ENCODE data around the gene MARF1. TPM values are rescaled to one million over a fixed set of nuclear protein-coding genes. Genes with fewer than 3 reads are reported as not detected.

The MARF1 gene
- total RNA-seq, 1 donor from 2014 or later: 58.8 TPM

GRCh38 chr16:15599303-15600070 is 43.5 kb downstream of the MARF1 start:
- Mint-ChIP-seq H3K27me3 (ENCODE audit: insufficient read depth) (no peaks in the 10 kb centered on the region), H3K27ac (peak overlapping the region; percentile 57), H3K9me3 (no peaks in the 10 kb centered on the region), H3K4me3 (no peak overlapping the region), H3K4me1 (ENCODE audit: low read depth) (peaks cover 53% of the 10 kb centered on the region), H3K36me3 (ENCODE audit: low read depth) (peaks cover 72% of the 10 kb centered on the region)
- no peak for DNase-seq (ENCODE audit: low spot score)
- intact Hi-C loops (cut with micrococcal nuclease): no loop called here

- H3K27me3 Mint-ChIP-seq (ENCODE audit: insufficient read depth): no peaks in the 10 kb centered on the region
- no peak overlapping the region for H3K4me3 Mint-ChIP-seq
- peaks cover 73% of the 10 kb centered on the region for H3K36me3 Mint-ChIP-seq (ENCODE audit: low read depth)
- H3K4me1 Mint-ChIP-seq (ENCODE audit: low read depth): peaks cover 61% of the 10 kb centered on the region
- DNase-seq (ENCODE audit: low spot score): no peak
- H3K9me3 Mint-ChIP-seq: no peaks in the 10 kb centered on the region
- peak overlapping the region; percentile 93 for H3K27ac Mint-ChIP-seq
- intact Hi-C loops (cut with micrococcal nuclease): no loop called here
Observed at GRCh38 chr16:15598648-15599190, 44.2 kb downstream of the MARF1 start.

GRCh38 chr16:15597822-15598647 is 44.9 kb downstream of the MARF1 start:
- Mint-ChIP-seq H3K36me3 (ENCODE audit: low read depth) (peaks cover 70% of the 10 kb centered on the region), H3K4me1 (ENCODE audit: low read depth) (peaks cover 68% of the 10 kb centered on the region), H3K27me3 (ENCODE audit: insufficient read depth) (no peaks in the 10 kb centered on the region), H3K4me3 (no peak overlapping the region), H3K27ac (no peak overlapping the region), H3K9me3 (no peaks in the 10 kb centered on the region)
- DNase-seq (ENCODE audit: low spot score): no peak
- intact Hi-C loops (cut with micrococcal nuclease): no loop called here

GRCh38 chr16:15597135-15597534 is 45.8 kb downstream of the MARF1 start:
- peak overlapping the region; percentile 13 for H3K27ac Mint-ChIP-seq
- peaks cover 72% of the 10 kb centered on the region for H3K4me1 Mint-ChIP-seq (ENCODE audit: low read depth)
- no peaks in the 10 kb centered on the region for H3K27me3 Mint-ChIP-seq (ENCODE audit: insufficient read depth)
- H3K36me3 Mint-ChIP-seq (ENCODE audit: low read depth): peaks cover 65% of the 10 kb centered on the region
- H3K9me3 Mint-ChIP-seq: no peaks in the 10 kb centered on the region
- no peak for DNase-seq (ENCODE audit: low spot score)
- intact Hi-C loops (cut with micrococcal nuclease): no loop called here
- H3K4me3 Mint-ChIP-seq: no peak overlapping the region

- H3K36me3 Mint-ChIP-seq (ENCODE audit: low read depth): peaks cover 47% of the 10 kb centered on the region
- H3K27ac Mint-ChIP-seq: peak overlapping the region; percentile 76
- H3K4me3 Mint-ChIP-seq: no peak overlapping the region
- peaks cover 72% of the 10 kb centered on the region for H3K4me1 Mint-ChIP-seq (ENCODE audit: low read depth)
- no peaks in the 10 kb centered on the region for H3K27me3 Mint-ChIP-seq (ENCODE audit: insufficient read depth)
- DNase-seq (ENCODE audit: low spot score): no peak
- H3K9me3 Mint-ChIP-seq: no peaks in the 10 kb centered on the region
- intact Hi-C loops (cut with micrococcal nuclease): loop anchor here (5.0 kb wide), 1 partner anchor 158 kb away; no protein-coding TSS in a partner anchor
Observed at GRCh38 chr16:15594711-15595320, 48.1 kb downstream of the MARF1 start.

- intact Hi-C loops (cut with micrococcal nuclease): loop anchor here (5.0 kb wide), 1 partner anchor 156 kb away; no protein-coding TSS in a partner anchor
- peak overlapping the region; percentile 61 for H3K27ac Mint-ChIP-seq
- H3K4me3 Mint-ChIP-seq: no peak overlapping the region
- H3K36me3 Mint-ChIP-seq (ENCODE audit: low read depth): peaks cover 51% of the 10 kb centered on the region
- peaks cover 3% of the 10 kb centered on the region for H3K9me3 Mint-ChIP-seq
- H3K4me1 Mint-ChIP-seq (ENCODE audit: low read depth): peaks cover 71% of the 10 kb centered on the region
- no peaks in the 10 kb centered on the region for H3K27me3 Mint-ChIP-seq (ENCODE audit: insufficient read depth)
- DNase-seq (ENCODE audit: low spot score): no peak
Observed at GRCh38 chr16:15593235-15593634, 49.7 kb downstream of the MARF1 start.

- peak overlapping the region; percentile 61 for H3K27ac Mint-ChIP-seq
- intact Hi-C loops (cut with micrococcal nuclease): loop anchor here (5.0 kb wide), 1 partner anchor 155 kb away; no protein-coding TSS in a partner anchor
- H3K36me3 Mint-ChIP-seq (ENCODE audit: low read depth): peaks cover 54% of the 10 kb centered on the region
- H3K9me3 Mint-ChIP-seq: peaks cover 8% of the 10 kb centered on the region
- H3K4me3 Mint-ChIP-seq: no peak overlapping the region
- peaks cover 64% of the 10 kb centered on the region for H3K4me1 Mint-ChIP-seq (ENCODE audit: low read depth)
- no peaks in the 10 kb centered on the region for H3K27me3 Mint-ChIP-seq (ENCODE audit: insufficient read depth)
- no peak for DNase-seq (ENCODE audit: low spot score)
Observed at GRCh38 chr16:15592324-15592723, 50.6 kb downstream of the MARF1 start.

GRCh38 chr16:15587152-15587825 is 55.7 kb downstream of the MARF1 start:
- Mint-ChIP-seq H3K27ac (no peak overlapping the region), H3K27me3 (ENCODE audit: insufficient read depth) (no peaks in the 10 kb centered on the region), H3K9me3 (peaks cover 26% of the 10 kb centered on the region), H3K36me3 (ENCODE audit: low read depth) (peaks cover 52% of the 10 kb centered on the region), H3K4me1 (ENCODE audit: low read depth) (peaks cover 23% of the 10 kb centered on the region), H3K4me3 (no peak overlapping the region)
- intact Hi-C loops (cut with micrococcal nuclease): no loop called here
- no peak for DNase-seq (ENCODE audit: low spot score)

GRCh38 chr16:15586716-15587115 is 56.2 kb downstream of the MARF1 start:
- H3K9me3 Mint-ChIP-seq: peaks cover 26% of the 10 kb centered on the region
- H3K4me3 Mint-ChIP-seq: no peak overlapping the region
- intact Hi-C loops (cut with micrococcal nuclease): no loop called here
- H3K27ac Mint-ChIP-seq: no peak overlapping the region
- H3K36me3 Mint-ChIP-seq (ENCODE audit: low read depth): peaks cover 52% of the 10 kb centered on the region
- no peak for DNase-seq (ENCODE audit: low spot score)
- H3K27me3 Mint-ChIP-seq (ENCODE audit: insufficient read depth): no peaks in the 10 kb centered on the region
- H3K4me1 Mint-ChIP-seq (ENCODE audit: low read depth): peaks cover 22% of the 10 kb centered on the region

- no peak overlapping the region for H3K27ac Mint-ChIP-seq
- no peak overlapping the region for H3K4me3 Mint-ChIP-seq
- no peak for DNase-seq (ENCODE audit: low spot score)
- no peaks in the 10 kb centered on the region for H3K27me3 Mint-ChIP-seq (ENCODE audit: insufficient read depth)
- peaks cover 18% of the 10 kb centered on the region for H3K4me1 Mint-ChIP-seq (ENCODE audit: low read depth)
- intact Hi-C loops (cut with micrococcal nuclease): no loop called here
- peaks cover 26% of the 10 kb centered on the region for H3K9me3 Mint-ChIP-seq
- H3K36me3 Mint-ChIP-seq (ENCODE audit: low read depth): peaks cover 54% of the 10 kb centered on the region
Observed at GRCh38 chr16:15585956-15586355, 57.0 kb downstream of the MARF1 start.

GRCh38 chr16:15583526-15583925 is 59.4 kb downstream of the MARF1 start:
- Mint-ChIP-seq H3K4me1 (ENCODE audit: low read depth) (peaks cover 6% of the 10 kb centered on the region), H3K27me3 (ENCODE audit: insufficient read depth) (no peaks in the 10 kb centered on the region), H3K27ac (no peak overlapping the region), H3K9me3 (peaks cover 26% of the 10 kb centered on the region), H3K36me3 (ENCODE audit: low read depth) (peaks cover 42% of the 10 kb centered on the region), H3K4me3 (no peak overlapping the region)
- DNase-seq (ENCODE audit: low spot score): no peak
- intact Hi-C loops (cut with micrococcal nuclease): no loop called here

- DNase-seq (ENCODE audit: low spot score): no peak
- intact Hi-C loops (cut with micrococcal nuclease): no loop called here
- Mint-ChIP-seq H3K9me3 (peaks cover 14% of the 10 kb centered on the region), H3K4me3 (no peak overlapping the region), H3K27me3 (ENCODE audit: insufficient read depth) (no peaks in the 10 kb centered on the region), H3K27ac (peak overlapping the region; percentile 16), H3K36me3 (ENCODE audit: low read depth) (peaks cover 21% of the 10 kb centered on the region), H3K4me1 (ENCODE audit: low read depth) (peaks cover 6% of the 10 kb centered on the region)
Observed at GRCh38 chr16:15581127-15581815, 61.7 kb downstream of the MARF1 start.

Data from activated T-helper 1 cell treated with anti-CD3 and anti-CD28 coated beads, Interleukin-12 subunit alpha, Interleukin-12 subunit beta, Interleukin-2, Interleukin-4 antibody, amounts not matched to agents 30 ng/mL and 10 ng/mL and 1 ng/mL, durations not matched to agents 14 hours and 24 hours and 36 hours (primary cell).